DND-41 (cell line): ENCODE data around the gene DHX57.

Experiments used
- EZH2 ChIP-seq: IDR thresholded peaks from 3 replicates; pipeline ENCODE4 v1.6.1; 2012; ENCODE audit warnings: borderline replicate concordance, low read depth, mild to moderate bottlenecking, moderate library complexity, low read length, inconsistent platforms; ENCODE audit not compliant: severe bottlenecking
- TF ChIP-seq, protein P1 (sequence below): IDR thresholded peaks from 2 replicates; pipeline ENCODE4 v1.5.1; 2012; ENCODE audit warnings: borderline replicate concordance, low read length, moderate library complexity, mild to moderate bottlenecking; ENCODE audit not compliant: poor library complexity, severe bottlenecking; ENCODE audit errors: extremely low read depth

DNA sequence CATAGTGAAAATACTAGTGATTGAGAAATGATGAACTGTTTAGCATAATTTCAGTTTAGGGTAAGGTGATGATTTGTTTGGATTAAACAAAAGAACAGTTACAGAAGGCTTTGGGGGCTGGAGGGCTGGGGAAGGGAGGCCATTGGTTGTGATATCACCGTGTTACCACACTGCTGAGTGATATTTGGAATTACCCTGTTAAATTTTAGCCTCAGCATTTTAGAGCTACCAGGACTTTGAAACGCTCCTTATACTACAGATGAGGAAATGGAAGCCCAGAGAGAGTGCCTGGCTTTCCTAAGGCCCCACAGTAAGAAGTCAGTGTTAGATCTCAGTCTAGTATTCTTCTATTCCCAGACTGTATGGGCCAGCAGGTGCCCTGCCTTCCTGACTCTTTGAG is 29.5 kb upstream of the DHX57 start:
- TF ChIP-seq, protein P1, sequence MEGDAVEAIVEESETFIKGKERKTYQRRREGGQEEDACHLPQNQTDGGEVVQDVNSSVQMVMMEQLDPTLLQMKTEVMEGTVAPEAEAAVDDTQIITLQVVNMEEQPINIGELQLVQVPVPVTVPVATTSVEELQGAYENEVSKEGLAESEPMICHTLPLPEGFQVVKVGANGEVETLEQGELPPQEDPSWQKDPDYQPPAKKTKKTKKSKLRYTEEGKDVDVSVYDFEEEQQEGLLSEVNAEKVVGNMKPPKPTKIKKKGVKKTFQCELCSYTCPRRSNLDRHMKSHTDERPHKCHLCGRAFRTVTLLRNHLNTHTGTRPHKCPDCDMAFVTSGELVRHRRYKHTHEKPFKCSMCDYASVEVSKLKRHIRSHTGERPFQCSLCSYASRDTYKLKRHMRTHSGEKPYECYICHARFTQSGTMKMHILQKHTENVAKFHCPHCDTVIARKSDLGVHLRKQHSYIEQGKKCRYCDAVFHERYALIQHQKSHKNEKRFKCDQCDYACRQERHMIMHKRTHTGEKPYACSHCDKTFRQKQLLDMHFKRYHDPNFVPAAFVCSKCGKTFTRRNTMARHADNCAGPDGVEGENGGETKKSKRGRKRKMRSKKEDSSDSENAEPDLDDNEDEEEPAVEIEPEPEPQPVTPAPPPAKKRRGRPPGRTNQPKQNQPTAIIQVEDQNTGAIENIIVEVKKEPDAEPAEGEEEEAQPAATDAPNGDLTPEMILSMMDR, result no peak
- no peak for TF ChIP-seq EZH2
